H1 (cell line): ENCODE data around the gene FHIP2A. TPM values are rescaled to one million over a fixed set of nuclear protein-coding genes. Genes with fewer than 3 reads are reported as not detected.

Experiments used
- PHF8 ChIP-seq: fragments of 200-600 bp; sonication (generic); conservative IDR thresholded peaks from 2 replicates; pipeline ENCODE4 v1.7.1; 2012; ENCODE audit warnings: low read depth, mild to moderate bottlenecking, inconsistent platforms, low read length, moderate library complexity
- SP4 ChIP-seq: IDR thresholded peaks from 2 replicates; pipeline ENCODE4 v1.6.1; 2012; ENCODE audit warnings: low read length, inconsistent platforms
- polyA plus RNA-seq, 7 experiments: library from polyadenylated mRNA; depleted of rRNA in 3 of 7; stranded (reverse) in 5 of 7; unstranded in 2 of 7; fragments of >200 nt in 5 of 7; fragments of 200-250 nt in 2 of 7; gene quantifications; 1 replicate in 5 of 7; 2 replicates in 1 of 7; 4 replicates in 1 of 7; pipeline versions ENCODE4 v1.2.1 to v1.2.3, GENCODE V29; 2011 to 2013; ENCODE audit warnings: missing spikeins in 2 of 7, mixed read lengths in 2 of 7
- total RNA-seq: library from RNA; stranded (reverse); fragmentation: NEBNext Ultra II Directional; extraction: Animal tissue kit (Norgen Biotek cat#: 25700); gene quantifications from 2 replicates; pipeline ENCODE4 v1.2.1, GENCODE V29; 2021

The FHIP2A gene
- total and polyA plus RNA-seq, 2 of the 8 experiments (the other 6 are each of a cell fraction or from before 2014, with no cell fraction given): 4.5 to 15.0 TPM

DNA sequence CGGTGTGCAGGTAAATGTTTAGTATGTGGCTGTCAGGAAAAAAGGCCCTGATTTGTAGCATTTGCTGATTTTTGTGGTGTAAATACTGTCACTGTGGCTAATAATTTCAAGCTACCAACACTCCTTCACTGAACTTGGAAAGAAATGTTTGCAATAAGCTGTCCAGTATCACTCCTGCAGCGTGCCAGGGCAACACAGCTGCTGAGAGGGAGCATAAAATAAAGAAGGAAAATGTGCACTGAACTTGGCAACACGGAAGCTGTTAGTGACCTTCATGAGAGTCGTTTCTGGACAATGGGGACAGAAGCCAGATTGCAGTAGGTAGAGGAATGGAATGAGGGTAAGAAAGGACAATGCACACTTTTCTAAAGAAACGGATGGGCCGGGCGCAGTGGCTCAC, 37.9 kb upstream of the FHIP2A start (continued):
- TF ChIP-seq PHF8 (no peak), SP4 (no peak)
